Heart right ventricle (tissue), 16 donors: ENCODE results near the gene PAN3. TPM values are rescaled to one million over a fixed set of nuclear protein-coding genes. Genes with fewer than 3 reads are reported as not detected.

Experiments used
- ATAC-seq, 8 donors: fragments of 200-7000 bp; cut with Tn5 transposase; one replicate each; pipeline ENCODE4 v1.9.1; 2020; ENCODE audit warnings: mild to moderate bottlenecking in 8 of 8, moderate library complexity in 8 of 8, moderate number of reproducible peaks in 1 of 8
- DNase-seq, 2 donors: peaks; one replicate each; pipeline ENCODE4 v3.0.0-alpha.2; 2020
- H3K27ac ChIP-seq, 10 donors: fragments of 200-600 bp; sonication (generic) in 2 of 10; one replicate each; pipeline versions ENCODE4 v1.5.0 to v1.8.0; 2020 to 2022; ENCODE audit warnings: mild to moderate bottlenecking in 3 of 10
- H3K27me3 ChIP-seq, 7 donors: fragments of 200-600 bp; one replicate each; pipeline ENCODE4 v1.8.0; 2021 to 2022; ENCODE audit warnings: mild to moderate bottlenecking in 2 of 7
- H3K36me3 ChIP-seq, 9 donors: fragments of 200-600 bp; sonication (generic) in 1 of 9; one replicate each; pipeline versions ENCODE4 v1.5.0 to v1.8.0; 2020 to 2022; ENCODE audit warnings: mild to moderate bottlenecking in 2 of 9
- H3K4me1 ChIP-seq, 9 donors: fragments of 200-600 bp; sonication (generic) in 1 of 9; one replicate each; pipeline versions ENCODE4 v1.5.0 to v1.8.0; 2020 to 2022; ENCODE audit warnings: mild to moderate bottlenecking in 4 of 9
- H3K4me3 ChIP-seq, 10 donors: fragments of 200-600 bp; sonication (generic) in 2 of 10; one replicate each; pipeline versions ENCODE4 v1.5.0 to v1.8.0; 2020 to 2022; ENCODE audit warnings: mild to moderate bottlenecking in 7 of 10, moderate library complexity in 2 of 10
- H3K9me3 ChIP-seq, 11 donors: fragments of 200-600 bp in 10 of 11; sonication (generic) in 2 of 11; one replicate each; pipeline versions ENCODE4 v1.5.0 to v1.8.0; 2013 to 2022; ENCODE audit warnings: mild to moderate bottlenecking in 2 of 11, control low read depth in 1 of 11, moderate library complexity in 1 of 11
- CTCF ChIP-seq, 9 donors: fragments of 200-600 bp; sonication (generic) in 2 of 9; IDR thresholded peaks; one replicate each; pipeline versions ENCODE4 v1.5.0 to v1.8.0; 2021 to 2022; ENCODE audit warnings: antibody characterized with exemption in 9 of 9, mild to moderate bottlenecking in 5 of 9, moderate library complexity in 1 of 9
- WGBS, 2 donors: extraction: QIAGEN DNeasy Blood & Tissue Kit; methylation state at CpG; one replicate each; pipeline ENCODE4 v1.1.7; 2013; ENCODE audit warnings: inconsistent platforms in 1 of 2; 5-methylcytosine and 5-hydroxymethylcytosine counted together
- intact Hi-C, 10 donors: fragments of 100-400 bp; cut with DNase I; formaldehyde crosslinking; loops; one replicate each; pipeline versions ENCODE4 v1.11.1 to v1.14.2; 2022
- polyA plus RNA-seq, 2 donors: library from polyadenylated mRNA; stranded (reverse); fragments of 200-250 nt; gene quantifications; one replicate each; pipeline ENCODE4 v1.2.3, GENCODE V29; 2013
- total RNA-seq, 10 donors: library from RNA; stranded (reverse); fragmentation: NEBNext Ultra II Directional in 3 of 10; extraction: Animal tissue kit (Norgen Biotek cat#: 25700) in 3 of 10; gene quantifications; one replicate each; pipeline versions ENCODE4 v1.2.1 to v1.2.4, GENCODE V29; 2021 to 2023
- donor health status: Arrhythmogenic right ventricular cardiomyopathy.
- donor health status: ischemic (EF 13 %, LVEDD 7.1; RV severe dilation, severe dysfunction).
- donor health status: healthy with polysubstance abuse.
- donor health status: DM: no; HTN: yes; CAD: no.
- donor health status: DM: no; HTN: no; CAD: no.
- donor health status: ischemic (EF 25% LVEDD 6.9; RV normal size, moderate dysfunction).
- donor health status: ischemic (EF 25% LVEDD 5.7; RV mildly dilated, moderate dysfunction).
- donor health status: healthy.
- donor health status: DM: yes; HTN: yes; CAD: no.
- donor health status: Ischemic cardiomyopathy.
- donor health status: ischemic (EF 35%, LVEDD 5.7; RV mildly dilated, moderate dysfunction).
- donor health status: nonischemic (EF 11% LVEDD 7.7; RV severe dilation, severe dysfunction).
- donor health status: DM: yes; HTN: yes; CAD: no.
- donor health status: PGD.
- donor health status: ischemic (EF 29% LVEDD 5.4; RV normal size, mild dysfunction).
- donor health status: nonischemic (EF 23%, LVEDD 6.1; RV moderate dilation, normal function).

Gene PAN3
- total and polyA plus RNA-seq, 12 donors: 2.8 to 16.2 (median 10.8) TPM

DNA sequence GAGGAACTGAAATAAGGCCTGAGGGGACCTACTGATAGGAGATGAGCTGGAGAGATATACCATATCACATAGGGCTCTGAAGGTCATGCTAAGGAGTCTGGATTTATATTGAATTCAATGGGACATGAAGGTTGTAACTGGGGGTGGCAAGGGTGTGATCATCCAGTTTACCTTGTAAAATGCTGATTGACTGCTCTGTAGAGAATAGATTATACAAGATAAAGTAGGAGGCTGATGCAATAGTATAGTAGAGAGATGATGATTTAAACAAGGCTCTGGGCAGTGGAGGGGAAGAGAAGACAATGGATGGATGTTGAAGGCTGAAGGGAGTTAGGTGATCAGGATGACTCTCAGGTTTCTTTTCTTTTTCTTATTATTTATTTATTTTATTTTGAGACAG lies 18.0 kb upstream of the PAN3 start:
- no peak overlapping the region for H3K4me3 ChIP-seq
- no peak overlapping the region for H3K27ac ChIP-seq
- DNase-seq (no peak), ATAC-seq (no peak)
- H3K36me3 ChIP-seq: no peaks in the 10 kb centered on the region
- H3K27me3 ChIP-seq: peaks cover 0 to 12% (median 5%) of the 10 kb centered on the region in 7 donors
- peaks cover 0 to 3% (median 0%) of the 10 kb centered on the region in 9 donors for H3K4me1 ChIP-seq
- intact Hi-C loops: no loop called here
- no peaks in the 10 kb centered on the region for H3K9me3 ChIP-seq
- TF ChIP-seq CTCF (IDR thresholded peaks at IDR 0.05): no peak

DNA sequence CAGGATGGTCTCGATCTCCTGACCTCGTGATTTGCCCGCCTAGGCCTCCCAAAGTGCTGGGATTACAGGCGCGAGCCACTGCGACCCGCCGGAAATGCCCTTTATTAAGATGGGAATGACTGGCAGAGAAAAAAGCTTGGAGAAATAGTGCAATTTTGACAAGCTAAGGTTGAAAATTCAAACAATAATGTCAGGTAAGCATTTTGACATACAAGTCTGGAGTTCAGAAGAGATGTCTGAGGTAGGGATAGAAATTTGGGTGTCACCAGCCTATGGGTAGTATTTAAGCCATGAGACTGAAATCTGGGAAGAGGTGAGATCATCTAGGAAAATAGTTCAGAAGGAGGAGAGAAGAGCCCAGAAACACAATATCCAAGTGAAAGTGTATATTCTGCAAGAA lies 17.1 kb upstream of the PAN3 start:
- Histone ChIP-seq H3K4me3 (no peak overlapping the region), H3K36me3 (no peaks in the 10 kb centered on the region), H3K4me1 (peaks cover 0 to 3% (median 0%) of the 10 kb centered on the region in 9 donors), H3K9me3 (no peaks in the 10 kb centered on the region), H3K27me3 (peaks cover 0 to 12% (median 5%) of the 10 kb centered on the region in 7 donors), H3K27ac (no peak overlapping the region)
- intact Hi-C loops: no loop called here
- DNase-seq (no peak), ATAC-seq (no peak)
- no peak for TF ChIP-seq CTCF (IDR thresholded peaks at IDR 0.05)
- WGBS, 2 donors: 94 to 96% methylated on average over 8 of the region's 8 CpGs

DNA sequence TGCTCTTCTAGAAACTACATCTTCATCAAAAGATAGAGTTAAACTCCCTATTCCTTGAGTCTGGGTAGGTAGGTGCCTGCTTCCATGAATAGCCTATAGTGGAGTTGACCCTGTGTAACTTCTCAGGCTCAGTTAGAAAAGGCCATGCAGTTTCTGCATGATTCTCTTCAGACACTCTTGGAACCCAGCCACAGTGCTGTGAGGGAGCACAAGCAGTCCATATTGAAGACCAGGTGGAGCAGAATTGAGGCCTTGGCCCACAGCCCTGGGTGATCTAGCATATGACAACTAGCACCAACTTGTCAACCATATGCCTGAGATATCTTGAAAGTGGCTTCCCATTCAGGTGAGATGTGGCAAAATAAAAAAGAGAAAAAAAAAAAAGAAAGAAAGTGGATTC lies 10.3 kb upstream of the PAN3 start:
- ATAC-seq: no peak
- TF ChIP-seq CTCF (IDR thresholded peaks at IDR 0.05): no peak
- no peak overlapping the region for H3K27ac ChIP-seq
- H3K9me3 ChIP-seq: no peaks in the 10 kb centered on the region
- H3K4me1 ChIP-seq: no peaks in the 10 kb centered on the region
- intact Hi-C loops: no loop called here
- no peaks in the 10 kb centered on the region for H3K36me3 ChIP-seq
- no peak overlapping the region for H3K4me3 ChIP-seq
- peaks cover 0 to 10% (median 0%) of the 10 kb centered on the region in 7 donors for H3K27me3 ChIP-seq
- no peak for DNase-seq

- H3K4me1 ChIP-seq: no peaks in the 10 kb centered on the region
- no peaks in the 10 kb centered on the region for H3K9me3 ChIP-seq
- peaks cover 0 to 3% (median 0%) of the 10 kb centered on the region in 7 donors for H3K27me3 ChIP-seq
- no peak overlapping the region for H3K4me3 ChIP-seq
- no peak overlapping the region for H3K27ac ChIP-seq
- H3K36me3 ChIP-seq: no peaks in the 10 kb centered on the region
- DNase-seq (no peak), ATAC-seq (no peak)
- no peak for TF ChIP-seq CTCF (IDR thresholded peaks at IDR 0.05)
- intact Hi-C loops: no loop called here
These were observed 9.4 kb upstream of the PAN3 start for GRCh38 chr13:28128926-28129325.
